NCI-H748 (cell line): ENCODE results near the gene UGT1A4.

Source experiments
- DNase-seq: peaks from one replicate; lab custom pipeline; 2025; ENCODE audit not compliant: unreplicated experiment; lab: John Stamatoyannopoulos, UW

The UGT1A4 gene

GRCh38 chr2:233718552-233718951 is at the start of gene UGT1A4:
TSS of gene UGT1A4 (plus strand) at chr2:233718736. CDS start at chr2:233718821, 85 bp downstream.
- DNase-seq = no peak

GRCh38 chr2:233671290-233672161 is 47.0 kb upstream of the UGT1A4 start, which contains the start of gene UGT1A9:
TSS of gene UGT1A9 (plus strand) at chr2:233671898. CDS start at chr2:233671935, 37 bp downstream.
- DNase-seq = no peak

GRCh38 chr2:233672886-233673285 is 45.6 kb upstream of the UGT1A4 start:
- no peak for DNase-seq

GRCh38 chr2:233673896-233674295 is 44.6 kb upstream of the UGT1A4 start:
- no peak for DNase-seq

DNA sequence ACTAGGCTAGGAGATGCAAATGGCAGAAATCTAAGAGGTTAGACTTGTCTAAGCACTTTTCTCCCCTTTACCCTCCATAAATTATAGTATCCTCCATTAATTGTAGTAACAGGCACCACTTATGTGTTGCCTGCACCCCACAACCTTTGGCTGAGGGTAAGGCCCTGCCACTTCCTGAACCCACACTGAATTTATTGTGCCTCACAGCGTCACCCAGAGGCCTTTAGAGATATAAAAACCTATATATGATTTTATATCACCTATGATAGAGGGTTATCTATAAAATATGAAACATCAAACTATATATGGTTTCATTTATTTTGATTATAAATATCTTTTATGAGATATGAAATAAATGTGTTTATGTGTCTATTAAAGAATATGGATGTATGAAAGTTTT is 44.2 kb upstream of the UGT1A4 start:
- no peak for DNase-seq

DNA sequence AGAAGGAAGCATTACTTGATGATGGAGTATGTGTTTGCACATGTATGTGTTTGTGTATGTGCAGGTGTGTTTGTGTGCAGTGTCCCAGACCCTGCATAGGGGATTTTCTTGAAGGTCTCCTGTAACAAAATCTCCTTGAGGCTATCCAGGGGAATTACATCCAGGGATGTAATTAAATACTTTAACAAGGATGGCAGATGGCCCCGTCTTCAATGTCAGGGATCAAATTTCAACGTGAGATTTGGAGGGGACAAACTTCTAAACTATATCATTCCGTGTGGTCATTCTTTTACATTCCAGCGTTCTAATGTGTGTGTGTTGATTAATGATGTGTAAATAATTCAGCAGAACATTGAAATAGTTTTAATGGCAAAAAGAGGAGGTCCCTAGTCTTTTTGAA is 43.5 kb upstream of the UGT1A4 start:
- peak; percentile 74 for DNase-seq

- DNase-seq = no peak
These were observed 42.5 kb upstream of the UGT1A4 start for GRCh38 chr2:233676046-233676445.

- no peak for DNase-seq
These were observed 39.3 kb upstream of the UGT1A4 start for GRCh38 chr2:233679196-233679595.

- no peak for DNase-seq
These were observed 38.0 kb upstream of the UGT1A4 start for GRCh38 chr2:233680361-233681045.

GRCh38 chr2:233681521-233682099 is 36.9 kb upstream of the UGT1A4 start, which contains the start of gene UGT1A7:
TSS of gene UGT1A7 (plus strand) at chr2:233681901. CDS start at chr2:233681938, 37 bp downstream.
- DNase-seq = no peak

DNA sequence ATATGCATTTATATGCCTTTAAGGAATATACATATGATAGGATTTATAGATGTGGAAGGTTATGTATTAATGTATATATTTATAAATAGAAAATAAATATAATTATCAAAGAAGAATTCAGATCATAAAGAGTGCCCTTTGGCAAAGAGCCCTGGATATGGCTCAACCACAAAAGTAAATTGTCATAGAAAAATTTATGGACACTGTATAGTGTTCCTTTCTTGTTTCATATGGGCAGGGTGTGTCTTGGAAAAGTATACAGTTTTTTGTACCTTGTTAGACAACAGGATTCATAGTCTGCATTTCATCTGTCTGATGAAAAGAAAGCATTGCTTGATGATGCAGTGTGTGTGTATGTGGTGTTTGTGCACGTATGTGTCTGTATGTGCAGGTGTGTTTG is 33.9 kb upstream of the UGT1A4 start:
- DNase-seq = no peak

DNA sequence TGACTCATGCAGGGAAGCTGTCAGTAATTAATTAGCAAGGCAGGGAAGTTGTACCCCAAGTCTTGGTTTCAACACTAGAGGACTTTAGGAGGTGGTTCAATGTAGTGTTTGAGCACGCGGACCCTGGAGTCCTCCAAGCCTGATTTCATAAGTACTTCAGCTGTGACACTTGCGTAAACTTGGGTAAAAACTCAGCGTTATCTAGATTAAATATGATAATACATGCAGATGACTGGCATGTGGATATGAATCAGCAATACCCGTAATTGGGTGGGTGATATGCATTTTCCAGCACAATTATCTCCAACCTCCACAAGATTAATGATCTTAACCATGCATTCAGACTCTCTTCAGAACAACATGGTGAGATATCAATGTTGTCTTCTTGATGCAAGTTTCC is 31.6 kb upstream of the UGT1A4 start:
- DNase-seq = no peak

DNA sequence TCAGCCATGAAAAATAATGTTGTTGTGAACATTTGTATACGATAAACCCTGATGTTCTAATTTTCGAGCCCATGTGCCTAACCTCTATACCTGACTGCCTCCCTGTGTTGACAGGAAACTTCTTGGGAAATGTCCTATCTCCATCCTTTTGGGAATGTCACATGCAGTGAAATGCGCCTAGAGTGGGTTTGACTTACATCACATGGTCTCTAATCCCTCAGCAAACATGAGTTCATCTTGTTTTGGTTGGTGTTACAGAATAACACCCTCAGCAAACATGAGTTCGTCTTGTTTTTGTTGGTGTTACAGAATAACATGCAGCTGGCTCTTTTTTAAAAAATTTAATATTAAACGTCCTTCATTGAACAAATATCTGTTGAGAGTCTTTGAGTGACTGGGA is 30.2 kb upstream of the UGT1A4 start:
- DNase-seq = no peak

DNA sequence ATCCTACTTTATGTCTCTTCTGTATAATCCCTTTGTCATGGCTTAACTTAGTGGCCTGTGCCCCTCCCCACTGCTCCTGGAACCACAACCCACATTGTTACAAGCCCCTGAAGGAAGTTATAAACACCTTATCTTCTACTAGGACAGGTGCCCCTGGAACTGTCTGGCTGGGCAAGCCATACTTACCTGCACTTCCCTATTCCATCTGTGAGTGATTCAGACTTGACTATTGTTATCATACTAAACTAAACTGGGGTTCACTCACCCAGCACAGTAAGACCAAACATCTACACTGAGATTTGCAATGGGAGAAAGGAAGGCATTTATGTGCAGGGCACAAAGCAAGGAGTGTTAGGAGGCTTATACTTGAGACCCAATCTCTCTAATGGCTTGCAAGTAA is 29.5 kb upstream of the UGT1A4 start:
- no peak for DNase-seq

DNA sequence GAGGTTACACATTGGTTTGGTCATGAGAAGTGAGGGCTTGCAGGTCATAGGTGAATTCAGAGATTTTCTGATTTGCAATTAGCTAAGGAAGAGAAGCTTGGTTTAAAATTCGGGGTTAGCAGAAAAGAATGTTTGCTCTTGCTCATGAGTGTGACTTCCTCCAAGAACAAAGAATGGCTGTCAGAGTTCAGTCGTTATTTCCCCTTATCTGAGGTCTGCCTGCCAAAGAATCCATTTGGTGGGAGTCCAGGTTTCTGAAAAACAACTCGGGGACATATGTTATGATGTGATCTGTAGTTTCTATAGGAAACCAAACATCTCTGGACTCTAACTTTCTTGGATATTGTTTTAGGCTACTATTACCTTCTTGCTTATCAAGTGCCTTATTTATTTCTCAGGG is 29.0 kb upstream of the UGT1A4 start:
- DNase-seq = no peak

- DNase-seq = no peak
These were observed 28.1 kb upstream of the UGT1A4 start for GRCh38 chr2:233690444-233690843.

GRCh38 chr2:233691443-233692433 is 26.8 kb upstream of the UGT1A4 start:
- no peak for DNase-seq

- no peak for DNase-seq
These were observed 25.9 kb upstream of the UGT1A4 start, which contains the start of gene UGT1A6 for GRCh38 chr2:233692648-233693047. TSS of gene UGT1A6 (plus strand) at chr2:233692890. CDS start at chr2:233693005, 115 bp downstream.

DNA sequence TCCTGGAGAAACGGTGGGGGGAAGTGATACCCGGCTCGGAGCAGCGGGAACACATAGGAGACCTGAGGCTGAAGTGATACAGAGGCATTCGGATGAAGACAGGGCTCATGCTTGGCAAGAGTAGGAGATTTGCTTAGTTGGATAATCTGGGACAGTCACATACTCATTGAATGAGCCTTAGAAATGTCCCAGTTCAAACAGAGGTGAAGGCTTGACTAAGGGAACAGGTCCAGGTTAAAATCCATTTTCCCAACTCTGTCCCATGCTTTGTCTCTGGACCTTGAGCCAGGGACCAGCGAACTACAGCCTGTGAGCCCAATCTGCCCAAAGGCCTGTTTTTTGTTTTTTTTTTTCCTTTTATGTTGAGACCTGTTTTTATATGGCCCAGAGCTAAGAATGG is 24.6 kb upstream of the UGT1A4 start:
- DNase-seq = no peak

- no peak for DNase-seq
These were observed 19.8 kb upstream of the UGT1A4 start for GRCh38 chr2:233698740-233699139.
